ENCODE data around the gene TRAFD1.
A peak's percentile ranks its signal among the peaks of the same experiment; 100 is the strongest.

The TRAFD1 gene

DNA sequence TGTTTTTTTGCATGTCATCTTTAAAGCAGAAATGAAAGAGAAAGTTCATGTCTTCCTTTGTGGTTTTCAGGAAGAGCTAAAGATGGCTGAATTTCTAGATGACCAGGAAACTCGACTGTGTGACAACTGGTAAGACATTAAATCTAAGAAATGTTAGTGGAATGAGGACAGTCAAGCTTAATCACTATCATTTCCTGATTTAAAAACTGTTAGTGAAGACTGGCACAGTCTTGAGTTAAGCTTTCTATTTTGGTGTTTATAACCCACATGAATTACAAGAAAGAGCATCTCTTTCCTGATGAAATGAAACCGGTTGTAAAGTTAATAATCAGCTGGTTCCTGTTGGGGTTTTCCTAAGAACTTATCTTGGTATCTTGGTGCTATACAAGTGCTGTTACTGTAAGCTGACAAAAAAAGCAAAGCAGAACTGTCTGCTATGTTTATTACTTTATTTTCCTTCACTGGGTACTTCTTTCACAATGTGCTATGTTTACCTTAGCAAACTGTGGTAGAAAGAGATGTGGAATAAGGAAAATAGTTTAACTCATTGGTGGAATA, 5.2 kb downstream of the TRAFD1 start:
- no peak for DNase-seq (ENCODE audit: extremely low read depth, low read depth)
- TF ChIP-seq, protein P1, sequence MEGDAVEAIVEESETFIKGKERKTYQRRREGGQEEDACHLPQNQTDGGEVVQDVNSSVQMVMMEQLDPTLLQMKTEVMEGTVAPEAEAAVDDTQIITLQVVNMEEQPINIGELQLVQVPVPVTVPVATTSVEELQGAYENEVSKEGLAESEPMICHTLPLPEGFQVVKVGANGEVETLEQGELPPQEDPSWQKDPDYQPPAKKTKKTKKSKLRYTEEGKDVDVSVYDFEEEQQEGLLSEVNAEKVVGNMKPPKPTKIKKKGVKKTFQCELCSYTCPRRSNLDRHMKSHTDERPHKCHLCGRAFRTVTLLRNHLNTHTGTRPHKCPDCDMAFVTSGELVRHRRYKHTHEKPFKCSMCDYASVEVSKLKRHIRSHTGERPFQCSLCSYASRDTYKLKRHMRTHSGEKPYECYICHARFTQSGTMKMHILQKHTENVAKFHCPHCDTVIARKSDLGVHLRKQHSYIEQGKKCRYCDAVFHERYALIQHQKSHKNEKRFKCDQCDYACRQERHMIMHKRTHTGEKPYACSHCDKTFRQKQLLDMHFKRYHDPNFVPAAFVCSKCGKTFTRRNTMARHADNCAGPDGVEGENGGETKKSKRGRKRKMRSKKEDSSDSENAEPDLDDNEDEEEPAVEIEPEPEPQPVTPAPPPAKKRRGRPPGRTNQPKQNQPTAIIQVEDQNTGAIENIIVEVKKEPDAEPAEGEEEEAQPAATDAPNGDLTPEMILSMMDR (IDR thresholded peaks at IDR 0.05; ENCODE audit: low read depth, low read length, missing control alignments): no peak
- no peak overlapping the region for H3K4me3 ChIP-seq (replicated peaks; ENCODE audit: low read depth, low read length)

DNA sequence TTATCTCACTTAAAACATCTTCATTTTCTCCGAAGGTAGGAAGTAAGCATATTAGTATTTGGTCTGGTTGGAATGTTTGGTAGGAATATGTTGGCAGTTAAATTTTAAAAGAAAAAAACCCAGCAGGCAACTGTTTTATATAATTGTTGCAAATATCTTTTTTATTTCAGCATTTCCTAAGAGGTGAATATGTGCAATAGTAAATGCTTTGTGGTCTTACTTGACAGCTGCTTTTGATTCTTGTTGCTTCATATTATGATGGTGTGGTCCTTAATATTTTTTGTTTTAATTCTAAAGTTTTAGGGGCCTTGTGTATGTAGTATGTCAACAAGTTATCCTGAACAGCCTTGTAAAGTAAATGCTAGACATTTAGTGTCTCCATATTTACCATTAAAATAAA, 6.3 kb downstream of the TRAFD1 start:
- DNase-seq (ENCODE audit: extremely low read depth, low read depth): no peak
- TF ChIP-seq, protein P1 (IDR thresholded peaks at IDR 0.05; ENCODE audit: low read depth, low read length, missing control alignments): no peak
- H3K4me3 ChIP-seq (replicated peaks; ENCODE audit: low read depth, low read length): no peak overlapping the region

DNA sequence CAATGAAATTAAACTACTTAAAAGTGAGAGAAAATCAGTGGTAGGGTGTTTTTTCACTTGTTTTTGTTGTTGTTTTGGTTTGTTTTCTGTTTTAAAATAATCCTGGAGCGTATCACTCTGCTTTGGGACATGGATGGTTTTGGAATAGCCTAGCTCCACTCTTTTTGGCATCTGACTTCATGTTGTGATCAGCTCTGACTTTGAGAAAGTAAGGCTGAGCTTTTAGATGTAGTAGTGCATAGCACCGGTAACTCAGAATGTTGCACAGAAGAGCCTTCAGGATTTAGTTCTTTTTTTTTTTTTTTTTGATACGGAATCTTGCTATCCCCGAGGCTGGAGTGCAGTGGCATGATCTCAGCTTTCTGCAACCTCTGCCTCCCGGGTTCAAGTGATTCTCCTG, 8.1 kb downstream of the TRAFD1 start:
- TF ChIP-seq, protein P1 (IDR thresholded peaks at IDR 0.05; ENCODE audit: low read depth, low read length, missing control alignments): no peak
- no peak overlapping the region for H3K4me3 ChIP-seq (replicated peaks; ENCODE audit: low read depth, low read length)
- DNase-seq (ENCODE audit: extremely low read depth, low read depth): no peak

DNA sequence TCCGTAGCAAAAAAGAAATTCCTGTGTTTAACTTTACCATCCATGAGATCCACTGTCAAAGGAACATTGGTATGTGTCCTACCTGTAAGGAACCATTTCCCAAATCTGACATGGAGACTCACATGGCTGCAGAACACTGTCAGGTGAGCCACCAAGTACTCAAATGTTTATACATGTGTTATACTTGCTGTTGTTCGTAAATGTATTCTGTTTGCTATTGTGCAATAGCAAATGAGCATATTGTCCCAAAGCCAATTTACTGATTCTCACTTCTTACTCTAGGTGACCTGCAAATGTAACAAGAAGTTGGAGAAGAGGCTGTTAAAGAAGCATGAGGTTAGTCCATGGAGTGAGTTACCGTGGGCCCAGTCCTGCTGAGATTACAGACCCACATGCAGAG, 9.4 kb downstream of the TRAFD1 start:
- no peak overlapping the region for H3K4me3 ChIP-seq (replicated peaks; ENCODE audit: low read depth, low read length)
- DNase-seq (ENCODE audit: extremely low read depth, low read depth): no peak
- TF ChIP-seq, protein P1 (IDR thresholded peaks at IDR 0.05; ENCODE audit: low read depth, low read length, missing control alignments): no peak

DNA sequence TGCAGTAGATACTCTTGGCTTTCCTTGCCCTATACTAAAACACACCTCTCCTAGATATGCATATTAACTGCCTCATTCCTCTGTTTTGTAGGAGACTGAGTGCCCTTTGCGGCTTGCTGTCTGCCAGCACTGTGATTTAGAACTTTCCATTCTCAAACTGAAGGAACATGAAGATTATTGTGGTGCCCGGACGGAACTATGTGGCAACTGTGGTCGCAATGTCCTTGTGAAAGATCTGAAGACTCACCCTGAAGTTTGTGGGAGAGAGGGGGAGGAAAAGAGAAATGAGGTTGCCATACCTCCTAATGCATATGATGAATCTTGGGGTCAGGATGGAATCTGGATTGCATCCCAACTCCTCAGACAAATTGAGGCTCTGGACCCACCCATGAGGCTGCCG, 15.4 kb downstream of the TRAFD1 start:
- no peak for DNase-seq (ENCODE audit: extremely low read depth, low read depth)
- no peak overlapping the region for H3K4me3 ChIP-seq (replicated peaks; ENCODE audit: low read depth, low read length)
- TF ChIP-seq, protein P1 (IDR thresholded peaks at IDR 0.05; ENCODE audit: low read depth, low read length, missing control alignments): no peak

DNA sequence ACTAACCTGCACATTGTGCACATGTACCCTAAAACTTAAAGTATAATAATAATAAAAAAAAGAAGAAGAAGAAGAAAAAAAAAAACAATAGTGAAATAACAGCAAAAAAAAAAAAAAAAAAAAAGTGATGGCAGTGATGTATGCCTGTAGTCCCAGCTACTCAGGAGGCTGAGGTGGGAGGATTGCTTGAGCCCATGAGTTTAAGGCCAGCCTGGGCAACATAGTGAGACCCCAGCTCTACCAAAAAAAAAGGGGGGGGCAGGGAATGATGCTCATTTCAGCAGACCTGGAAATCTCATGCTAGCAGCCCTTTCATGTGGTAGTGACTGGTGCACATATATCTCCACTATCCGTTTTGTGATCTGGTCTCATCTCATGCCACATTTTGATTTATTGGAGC, 20.8 kb downstream of the TRAFD1 start:
- TF ChIP-seq, protein P1 (IDR thresholded peaks at IDR 0.05; ENCODE audit: low read depth, low read length, missing control alignments): no peak
- no peak for DNase-seq (ENCODE audit: extremely low read depth, low read depth)
- no peak overlapping the region for H3K4me3 ChIP-seq (replicated peaks; ENCODE audit: low read depth, low read length)

DNA sequence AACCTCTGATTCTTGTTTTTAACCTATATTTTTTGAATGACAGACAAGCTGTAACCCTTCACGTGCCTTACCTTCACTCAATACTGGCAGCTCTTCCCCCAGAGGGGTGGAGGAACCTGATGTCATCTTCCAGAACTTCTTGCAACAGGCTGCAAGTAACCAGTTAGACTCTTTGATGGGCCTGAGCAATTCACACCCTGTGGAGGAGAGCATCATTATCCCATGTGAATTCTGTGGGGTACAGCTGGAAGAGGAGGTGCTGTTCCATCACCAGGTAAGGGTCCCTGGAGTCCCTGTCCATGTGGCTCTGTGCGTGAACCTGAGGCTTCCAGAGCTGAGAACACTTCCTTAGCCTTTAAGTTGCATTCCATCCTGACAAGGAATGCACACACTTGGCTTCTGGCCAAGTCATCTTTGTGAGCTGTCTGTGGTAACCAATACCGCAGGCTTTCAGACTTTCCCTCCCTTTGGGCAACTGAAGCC, 22.7 kb downstream of the TRAFD1 start:
- DNase-seq (ENCODE audit: extremely low read depth, low read depth): peak; percentile 49
- no peak overlapping the region for H3K4me3 ChIP-seq (replicated peaks; ENCODE audit: low read depth, low read length)
- TF ChIP-seq, protein P1 (IDR thresholded peaks at IDR 0.05; ENCODE audit: low read depth, low read length, missing control alignments): no peak
